GM12878 (cell line): ENCODE data around the gene PPP3CA. TPM values are rescaled to one million over a fixed set of nuclear protein-coding genes. Genes with fewer than 3 reads are reported as not detected.

Source experiments
- ATAC-seq: fragments of 200-7000 bp; cut with Tn5 transposase; 3 replicates; pipeline ENCODE4 v1.9.1; 2020; ENCODE audit warnings: mild to moderate bottlenecking, moderate library complexity
- BruUV-seq: library from RNA; stranded (reverse); fragments of 400-500 nt; replicated peaks from 2 replicates; lab custom pipeline; 2021; lab: Mats Ljungman, UMichigan
- CTCF ChIA-PET: fragments of 300-600 bp; sonication (Branson Sonifier 250); formaldehyde crosslinking; extraction: SDS; loops from one replicate; lab custom pipeline; 2021; ENCODE audit warnings: inconsistent platforms; lab: Yijun Ruan, JAX
- POLR2A ChIA-PET: fragments of 350-600 bp; formaldehyde crosslinking; extraction: SDS; loops from one replicate; lab custom pipeline; 2021; ENCODE audit warnings: inconsistent platforms; lab: Charles Lee
- RAD21 ChIA-PET: fragments of 300-600 bp; sonication (Branson Sonifier 250); formaldehyde crosslinking; loops from one replicate; lab custom pipeline; 2023; ENCODE audit warnings: antibody characterized with exemption; ENCODE audit not compliant: unreplicated experiment; lab: Charles Lee
- SMC1A ChIA-PET: fragments of 300-600 bp; sonication (Branson Sonifier 250); formaldehyde crosslinking; loops from one replicate; lab custom pipeline; 2023; ENCODE audit not compliant: unreplicated experiment, uncharacterized antibody; lab: Charles Lee
- DNase-seq: peaks from one replicate; pipeline ENCODE4 v3.0.0-alpha.2; 2011; ENCODE audit warnings: low read depth, low spot score
- FAIRE-seq: peaks from 3 replicates; lab custom pipeline; 2011; peaks lifted over from hg19 to GRCh38; lab: Jason Lieb, UNC
- H2AFZ ChIP-seq: 2 replicates; pipeline ENCODE4 v1.6.0; 2011; ENCODE audit warnings: low read depth, low read length, control low read depth; ENCODE audit not compliant: control insufficient read depth
- H3K27ac ChIP-seq: 2 replicates; pipeline ENCODE4 v1.5.1; 2011; ENCODE audit warnings: control low read depth; ENCODE audit not compliant: control insufficient read depth, insufficient read depth
- H3K27me3 ChIP-seq, 2 experiments: replicated peaks in 1 of 2; 2 replicates each; pipeline versions ENCODE4 v1.6.0 to v1.6.1; 2011; ENCODE audit warnings: low read length in 1 of 2; ENCODE audit not compliant: control insufficient read depth in 2 of 2, insufficient read depth in 2 of 2
- H3K36me3 ChIP-seq, 2 experiments: 2 replicates each; pipeline ENCODE4 v1.5.1; 2011; ENCODE audit warnings: low read length in 1 of 2; ENCODE audit not compliant: control insufficient read depth in 2 of 2, insufficient read depth in 2 of 2
- H3K4me1 ChIP-seq: 2 replicates; pipeline ENCODE4 v1.6.1; 2011; ENCODE audit warnings: mild to moderate bottlenecking, low read length, moderate library complexity, mixed read lengths; ENCODE audit not compliant: control insufficient read depth, insufficient read depth
- H3K4me2 ChIP-seq: 2 replicates; pipeline ENCODE4 v1.6.0; 2011; ENCODE audit warnings: control low read depth; ENCODE audit not compliant: control insufficient read depth, insufficient read depth
- H3K4me3 ChIP-seq: fragments of 200-600 bp; sonication (generic); 2 replicates; pipeline ENCODE4 v1.5.1; 2016
- H3K79me2 ChIP-seq: 2 replicates; pipeline ENCODE4 v1.6.0; 2011; ENCODE audit warnings: low read length; ENCODE audit not compliant: control insufficient read depth, insufficient read depth
- H3K9ac ChIP-seq: 2 replicates; pipeline ENCODE4 v1.8.0; 2011; ENCODE audit warnings: low read length, control low read depth, mixed read lengths; ENCODE audit not compliant: control insufficient read depth, insufficient read depth
- H3K9me3 ChIP-seq: replicated peaks from 3 replicates; pipeline ENCODE4 v1.5.1; 2011; ENCODE audit warnings: mild to moderate bottlenecking, low read length; ENCODE audit not compliant: control insufficient read depth, insufficient read depth
- H4K20me1 ChIP-seq: 2 replicates; pipeline ENCODE4 v1.6.0; 2011; ENCODE audit not compliant: control insufficient read depth, insufficient read depth
- BACH1 ChIP-seq: fragments of 450-650 bp; IDR thresholded peaks from 2 replicates; pipeline ENCODE4 v1.6.1; 2017; ENCODE audit warnings: mild to moderate bottlenecking, borderline replicate concordance
- BCL11A ChIP-seq: IDR thresholded peaks from 2 replicates; pipeline ENCODE4 v1.6.1; 2011; ENCODE audit warnings: low read depth, low read length
- CHD2 ChIP-seq: IDR thresholded peaks from 2 replicates; pipeline ENCODE4 v1.6.1; 2011; ENCODE audit warnings: low read depth, low read length, improper control_type of control experiment, borderline replicate concordance
- CHD4 ChIP-seq: fragments of 200-600 bp; sonication (generic); IDR thresholded peaks from 2 replicates; pipeline ENCODE4 v1.6.1; 2016; ENCODE audit warnings: mild to moderate bottlenecking
- CREB1 ChIP-seq: IDR thresholded peaks from 2 replicates; pipeline ENCODE4 v1.6.1; 2012; ENCODE audit warnings: low read depth, mild to moderate bottlenecking, inconsistent platforms
- DPF2 ChIP-seq: fragments of 450-650 bp; IDR thresholded peaks from 2 replicates; pipeline ENCODE4 v1.6.1; 2017; ENCODE audit warnings: mild to moderate bottlenecking
- HDGF ChIP-seq: fragments of 450-650 bp; IDR thresholded peaks from 2 replicates; pipeline ENCODE4 v1.6.1; 2016; ENCODE audit warnings: antibody characterized with exemption
- KLF5 ChIP-seq: fragments of 450-650 bp; IDR thresholded peaks from 2 replicates; pipeline ENCODE4 v1.6.1; 2014; ENCODE audit warnings: mild to moderate bottlenecking; ENCODE audit not compliant: partially characterized antibody
- MXI1 ChIP-seq: fragments of 150-350 bp; IDR thresholded peaks from 2 replicates; pipeline ENCODE4 v1.6.1; 2011; ENCODE audit warnings: low read depth, mild to moderate bottlenecking, inconsistent platforms, low read length, improper control_type of control experiment
- MYC ChIP-seq: IDR thresholded peaks from 2 replicates; pipeline ENCODE4 v1.6.1; 2011; ENCODE audit warnings: mild to moderate bottlenecking, low read length, moderate library complexity, inconsistent platforms; ENCODE audit not compliant: insufficient read depth, insufficient replicate concordance, insufficient read length, severe bottlenecking
- NFXL1 ChIP-seq: fragments of 450-650 bp; IDR thresholded peaks from 2 replicates; pipeline ENCODE4 v1.6.1; 2017; ENCODE audit warnings: antibody characterized with exemption, mild to moderate bottlenecking, borderline replicate concordance
- SIN3A ChIP-seq: IDR thresholded peaks from 2 replicates; pipeline ENCODE4 v1.6.1; 2012; ENCODE audit warnings: low read depth, low read length, improper control_type of control experiment
- SUZ12 ChIP-seq: fragments of 200-600 bp; sonication (generic); IDR thresholded peaks from one replicate; pipeline ENCODE4 v1.6.1; 2018; ENCODE audit warnings: antibody characterized with exemption, mild to moderate bottlenecking; ENCODE audit not compliant: unreplicated experiment
- in situ Hi-C: fragments of 300-500 bp; cut with MboI; formaldehyde crosslinking; loops from 9 replicates; pipeline ENCODE4 v1.14.3; 2018; ENCODE audit warnings: mixed read lengths
- intact Hi-C: fragments of 100-400 bp; cut with micrococcal nuclease; formaldehyde crosslinking; loops from one replicate; pipeline ENCODE4 v1.14.2; 2022; ENCODE audit not compliant: unreplicated experiment
- polyA plus RNA-seq, 11 experiments: library from polyadenylated mRNA; depleted of rRNA in 4 of 11; unstranded in 6 of 11; stranded (reverse) in 5 of 11; fragments of >200 nt; fragmentation: Nextera tagmentation in 4 of 11; fragmentation: Illumina TruSeq in 1 of 11; extraction: Ambion mirVana in 4 of 11; extraction: Trizol in 1 of 11; gene quantifications; 1 replicate in 1 of 11; 2 replicates in 10 of 11; pipeline versions ENCODE4 v1.2.1 to v1.2.3, GENCODE V29; 2011 to 2016; ENCODE audit warnings: inconsistent platforms in 2 of 11, missing spikeins in 2 of 11, low read depth in 1 of 11
- total RNA-seq, 4 experiments: library from RNA; depleted of rRNA in 3 of 4; stranded (reverse); fragments of >200 nt in 3 of 4; fragmentation: Illumina TruSeq in 1 of 4; extraction: Trizol in 1 of 4; gene quantifications; 2 replicates each; pipeline versions ENCODE4 v1.2.1 to v1.2.3, GENCODE V29; 2013 to 2021
- TF ChIP-seq, protein P1 (sequence below): fragments of 450-650 bp; IDR thresholded peaks from 2 replicates; pipeline ENCODE4 v1.6.1; 2016; ENCODE audit warnings: mild to moderate bottlenecking
- TF ChIP-seq, protein P2 (sequence below): IDR thresholded peaks from 2 replicates; pipeline ENCODE4 v1.6.1; 2012; ENCODE audit warnings: improper control_type of control experiment, low read depth, low read length; ENCODE audit not compliant: insufficient replicate concordance

The PPP3CA gene
- total and polyA plus RNA-seq, 10 of the 15 experiments (the other 5 are each of a cell fraction or from before 2014, with no cell fraction given): 0.33 to 9.0 (median 1.0) TPM

DNA sequence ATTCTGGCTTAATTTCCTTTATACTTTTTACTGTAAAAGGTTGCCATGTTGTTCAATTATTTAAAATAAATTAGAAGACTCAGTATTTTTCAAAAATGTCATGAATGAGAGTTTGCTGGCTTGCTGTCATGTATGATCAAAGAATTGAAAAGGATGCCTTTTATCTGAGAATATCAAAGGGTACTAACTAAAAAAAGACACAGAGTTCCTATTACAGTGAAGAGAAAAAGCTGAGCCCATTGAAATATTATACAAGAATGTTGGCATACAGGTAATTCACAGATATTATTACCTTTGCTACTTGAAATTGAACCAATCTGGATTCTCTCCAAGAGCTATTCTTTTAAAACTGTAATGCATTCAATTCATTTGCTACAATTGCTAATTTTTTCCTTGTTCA, 200.0 kb downstream of the PPP3CA start:
- CTCF ChIA-PET: interaction anchor here (0.6 to 1.3 kb wide), 3 partner anchors 12 to 1044 kb away, joined by 3 read pairs; no protein-coding TSS in a partner anchor
- no peak overlapping the region for H3K27ac ChIP-seq
- no peak overlapping the region for H2AFZ ChIP-seq
- BruUV-seq: no TSS peak
- no peak overlapping the region for H3K9ac ChIP-seq
- TF ChIP-seq, protein P1, sequence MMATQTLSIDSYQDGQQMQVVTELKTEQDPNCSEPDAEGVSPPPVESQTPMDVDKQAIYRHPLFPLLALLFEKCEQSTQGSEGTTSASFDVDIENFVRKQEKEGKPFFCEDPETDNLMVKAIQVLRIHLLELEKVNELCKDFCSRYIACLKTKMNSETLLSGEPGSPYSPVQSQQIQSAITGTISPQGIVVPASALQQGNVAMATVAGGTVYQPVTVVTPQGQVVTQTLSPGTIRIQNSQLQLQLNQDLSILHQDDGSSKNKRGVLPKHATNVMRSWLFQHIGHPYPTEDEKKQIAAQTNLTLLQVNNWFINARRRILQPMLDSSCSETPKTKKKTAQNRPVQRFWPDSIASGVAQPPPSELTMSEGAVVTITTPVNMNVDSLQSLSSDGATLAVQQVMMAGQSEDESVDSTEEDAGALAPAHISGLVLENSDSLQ: no peak
- no peak for TF ChIP-seq BCL11A
- no peak for TF ChIP-seq SUZ12
- no peak for TF ChIP-seq CHD2
- TF ChIP-seq, protein P2, sequence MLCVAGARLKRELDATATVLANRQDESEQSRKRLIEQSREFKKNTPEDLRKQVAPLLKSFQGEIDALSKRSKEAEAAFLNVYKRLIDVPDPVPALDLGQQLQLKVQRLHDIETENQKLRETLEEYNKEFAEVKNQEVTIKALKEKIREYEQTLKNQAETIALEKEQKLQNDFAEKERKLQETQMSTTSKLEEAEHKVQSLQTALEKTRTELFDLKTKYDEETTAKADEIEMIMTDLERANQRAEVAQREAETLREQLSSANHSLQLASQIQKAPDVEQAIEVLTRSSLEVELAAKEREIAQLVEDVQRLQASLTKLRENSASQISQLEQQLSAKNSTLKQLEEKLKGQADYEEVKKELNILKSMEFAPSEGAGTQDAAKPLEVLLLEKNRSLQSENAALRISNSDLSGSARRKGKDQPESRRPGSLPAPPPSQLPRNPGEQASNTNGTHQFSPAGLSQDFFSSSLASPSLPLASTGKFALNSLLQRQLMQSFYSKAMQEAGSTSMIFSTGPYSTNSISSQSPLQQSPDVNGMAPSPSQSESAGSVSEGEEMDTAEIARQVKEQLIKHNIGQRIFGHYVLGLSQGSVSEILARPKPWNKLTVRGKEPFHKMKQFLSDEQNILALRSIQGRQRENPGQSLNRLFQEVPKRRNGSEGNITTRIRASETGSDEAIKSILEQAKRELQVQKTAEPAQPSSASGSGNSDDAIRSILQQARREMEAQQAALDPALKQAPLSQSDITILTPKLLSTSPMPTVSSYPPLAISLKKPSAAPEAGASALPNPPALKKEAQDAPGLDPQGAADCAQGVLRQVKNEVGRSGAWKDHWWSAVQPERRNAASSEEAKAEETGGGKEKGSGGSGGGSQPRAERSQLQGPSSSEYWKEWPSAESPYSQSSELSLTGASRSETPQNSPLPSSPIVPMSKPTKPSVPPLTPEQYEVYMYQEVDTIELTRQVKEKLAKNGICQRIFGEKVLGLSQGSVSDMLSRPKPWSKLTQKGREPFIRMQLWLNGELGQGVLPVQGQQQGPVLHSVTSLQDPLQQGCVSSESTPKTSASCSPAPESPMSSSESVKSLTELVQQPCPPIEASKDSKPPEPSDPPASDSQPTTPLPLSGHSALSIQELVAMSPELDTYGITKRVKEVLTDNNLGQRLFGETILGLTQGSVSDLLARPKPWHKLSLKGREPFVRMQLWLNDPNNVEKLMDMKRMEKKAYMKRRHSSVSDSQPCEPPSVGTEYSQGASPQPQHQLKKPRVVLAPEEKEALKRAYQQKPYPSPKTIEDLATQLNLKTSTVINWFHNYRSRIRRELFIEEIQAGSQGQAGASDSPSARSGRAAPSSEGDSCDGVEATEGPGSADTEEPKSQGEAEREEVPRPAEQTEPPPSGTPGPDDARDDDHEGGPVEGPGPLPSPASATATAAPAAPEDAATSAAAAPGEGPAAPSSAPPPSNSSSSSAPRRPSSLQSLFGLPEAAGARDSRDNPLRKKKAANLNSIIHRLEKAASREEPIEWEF: no peak
- no peak for TF ChIP-seq SIN3A
- no peak for TF ChIP-seq CREB1
- no peak for TF ChIP-seq DPF2
- TF ChIP-seq MXI1: no peak
- no peak for TF ChIP-seq MYC
- no peak for TF ChIP-seq CHD4
- no peak for TF ChIP-seq BACH1
- no peak for TF ChIP-seq NFXL1
- no peak for TF ChIP-seq KLF5
- no peak for TF ChIP-seq HDGF
- TF ChIP-seq, all 136 proteins: peak for 0
- H3K9me3 ChIP-seq: no peaks in the 10 kb centered on the region
- no peaks in the 10 kb centered on the region for H3K36me3 ChIP-seq
- POLR2A ChIA-PET: no interaction called here
- SMC1A ChIA-PET: interaction anchor here (1.9 kb wide), 1 partner anchor 37 kb away, joined by 4 read pairs; no protein-coding TSS in a partner anchor
- no peaks in the 10 kb centered on the region for H3K79me2 ChIP-seq
- ATAC-seq (no peak), DNase-seq (no peak), FAIRE-seq (no peak)
- H3K27me3 ChIP-seq: no peaks in the 10 kb centered on the region
- RAD21 ChIA-PET: no interaction called here
- intact Hi-C loops (loop anchor here (10.0 kb wide), 1 partner anchor 322 kb away; no protein-coding TSS in a partner anchor), in situ Hi-C loops (no loop called here)
- no peak overlapping the region for H3K4me3 ChIP-seq
- H3K4me1 ChIP-seq: peaks cover under 1% of the 10 kb centered on the region
- H3K4me2 ChIP-seq: no peak overlapping the region
- H4K20me1 ChIP-seq: no peaks in the 10 kb centered on the region
